Measurements from ENCODE around the gene UGT2A1. TPM values are rescaled to one million over a fixed set of nuclear protein-coding genes. Genes with fewer than 3 reads are reported as not detected.

The UGT2A1 gene
- total and polyA plus RNA-seq, 4 donors, result 0.05 to 6.6 (median 0.25) TPM

GRCh38 chr4:69577245-69577644 lies 75.8 kb downstream of the UGT2A1 start:
- no peak overlapping the region for H3K9ac ChIP-seq (ENCODE audit: low read depth in 1 of 2, low read length in 2 of 2)
- H3K9me3 ChIP-seq (ENCODE audit: control insufficient read depth in 4 of 4, low read length in 3 of 4), result peaks cover 0 to 5% (median 0%) of the 10 kb centered on the region in 4 donors
- no peaks in the 10 kb centered on the region for H3K27me3 ChIP-seq (ENCODE audit: control insufficient read depth in 4 of 4, insufficient read depth in 4 of 4, low read length in 3 of 4)
- H3K36me3 ChIP-seq (ENCODE audit: control insufficient read depth in 4 of 4, insufficient read depth in 3 of 4, low read depth in 1 of 4, low read length in 3 of 4), result no peaks in the 10 kb centered on the region
- H3K4me3 ChIP-seq (ENCODE audit: low read depth in 1 of 3, low read length in 3 of 3), result no peak overlapping the region
- TF ChIP-seq ATF3 (IDR thresholded peaks at IDR 0.05) (no peak), RXRA (IDR thresholded peaks at IDR 0.05) (no peak), FOXA1 (IDR thresholded peaks at IDR 0.05) (no peak), MAX (IDR thresholded peaks at IDR 0.05) (no peak), EGR1 (IDR thresholded peaks at IDR 0.05; ENCODE audit: low read depth in 2 of 2) (no peak), ZBTB33 (IDR thresholded peaks at IDR 0.05) (no peak), JUND (IDR thresholded peaks at IDR 0.05) (no peak), RAD21 (IDR thresholded peaks at IDR 0.05) (no peak), YY1 (IDR thresholded peaks at IDR 0.05) (no peak), TAF1 (conservative IDR thresholded peaks at IDR 0.05) (no peak), SP1 (IDR thresholded peaks at IDR 0.05) (no peak), GABPA (IDR thresholded peaks at IDR 0.05 in 1 of 2, conservative IDR thresholded peaks at IDR 0.05 in 1 of 2) (no peak), HNF4A (conservative IDR thresholded peaks at IDR 0.05) (no peak), REST (IDR thresholded peaks at IDR 0.05) (no peak), HNF4G (IDR thresholded peaks at IDR 0.05) (no peak), FOXA2 (IDR thresholded peaks at IDR 0.05) (no peak), CTCF (IDR thresholded peaks at IDR 0.05; ENCODE audit: low read depth, low read length, missing input control) (no peak), NR2F2 (IDR thresholded peaks at IDR 0.05) (no peak)
- WGBS, result 94% methylated on average over 1 of the region's 1 CpG
- no peaks in the 10 kb centered on the region for H3K4me1 ChIP-seq (ENCODE audit: control insufficient read depth in 4 of 4, insufficient read depth in 4 of 4, low read length in 3 of 4)
- H3K27ac ChIP-seq (ENCODE audit: low read depth in 1 of 2, low read length in 2 of 2), result no peak overlapping the region
- no peak for DNase-seq (ENCODE audit: low spot score)
